DND-41 (cell line): ENCODE results near the gene TRIM67.

Experiments
- ATAC-seq: fragments of 200-7000 bp; cut with Tn5 transposase; 3 replicates; pipeline ENCODE4 v1.9.1; 2021; ENCODE audit warnings: low read depth; ENCODE audit not compliant: insufficient read depth
- DNase-seq: peaks from one replicate; pipeline ENCODE4 v3.0.0-alpha.2; 2020
- H2AFZ ChIP-seq: 2 replicates; pipeline ENCODE4 v1.6.0; 2012; ENCODE audit warnings: low read depth, low read length
- H3K27ac ChIP-seq: 2 replicates; pipeline ENCODE4 v1.5.1; 2012; ENCODE audit warnings: low read length, inconsistent platforms
- H3K27me3 ChIP-seq: fragments of 200-600 bp; sonication (generic); 2 replicates; pipeline ENCODE4 v1.6.0; 2012; ENCODE audit warnings: low read length, mild to moderate bottlenecking, inconsistent platforms; ENCODE audit not compliant: insufficient read depth, poor library complexity
- H3K36me3 ChIP-seq: 2 replicates; pipeline ENCODE4 v1.5.1; 2012; ENCODE audit warnings: low read length, inconsistent platforms; ENCODE audit not compliant: insufficient read depth
- H3K4me1 ChIP-seq: 2 replicates; pipeline ENCODE4 v1.5.1; 2012; ENCODE audit warnings: mild to moderate bottlenecking, low read length; ENCODE audit not compliant: insufficient read depth
- H3K4me2 ChIP-seq: 2 replicates; pipeline ENCODE4 v1.6.0; 2012; ENCODE audit warnings: mild to moderate bottlenecking, moderate library complexity, low read length, inconsistent platforms; ENCODE audit not compliant: insufficient read depth
- H3K4me3 ChIP-seq, 2 experiments: fragments of 200-600 bp in 1 of 2; shearing (Covaris generic) in 1 of 2; 2 replicates each; pipeline ENCODE4 v1.5.1; 2012 to 2016; ENCODE audit warnings: inconsistent platforms in 2 of 2, low read length in 2 of 2, mild to moderate bottlenecking in 2 of 2, low read depth in 1 of 2, moderate library complexity in 1 of 2
- H3K79me2 ChIP-seq: 2 replicates; pipeline ENCODE4 v1.6.0; 2012; ENCODE audit warnings: low read length, inconsistent platforms; ENCODE audit not compliant: insufficient read depth
- H3K9ac ChIP-seq: 2 replicates; pipeline ENCODE4 v1.6.0; 2012; ENCODE audit warnings: low read depth, mild to moderate bottlenecking, inconsistent platforms, low read length, moderate library complexity
- H3K9me3 ChIP-seq: 2 replicates; pipeline ENCODE4 v1.5.1; 2012; ENCODE audit warnings: low read length, moderate library complexity, mild to moderate bottlenecking, inconsistent platforms; ENCODE audit not compliant: insufficient read depth, severe bottlenecking
- H4K20me1 ChIP-seq: 2 replicates; pipeline ENCODE4 v1.6.0; 2012; ENCODE audit warnings: low read length; ENCODE audit not compliant: insufficient read depth
- CTCF ChIP-seq: IDR thresholded peaks from 2 replicates; pipeline ENCODE4 v1.5.1; 2012; ENCODE audit warnings: borderline replicate concordance, low read length, moderate library complexity, mild to moderate bottlenecking; ENCODE audit not compliant: poor library complexity, severe bottlenecking; ENCODE audit errors: extremely low read depth
- EZH2 ChIP-seq: IDR thresholded peaks from 3 replicates; pipeline ENCODE4 v1.6.1; 2012; ENCODE audit warnings: borderline replicate concordance, low read depth, mild to moderate bottlenecking, moderate library complexity, low read length, inconsistent platforms; ENCODE audit not compliant: severe bottlenecking

The TRIM67 gene

GRCh38 chr1:231187571-231187970 lies 25.7 kb downstream of the TRIM67 start:
- no peak overlapping the region for H3K9ac ChIP-seq
- peaks cover 13% of the 10 kb centered on the region for H3K27me3 ChIP-seq
- no peak for TF ChIP-seq CTCF
- TF ChIP-seq EZH2: no peak
- H3K9me3 ChIP-seq: no peaks in the 10 kb centered on the region
- no peaks in the 10 kb centered on the region for H3K36me3 ChIP-seq
- ATAC-seq: no peak
- H3K4me2 ChIP-seq: no peak overlapping the region
- no peak overlapping the region for H3K27ac ChIP-seq
- H3K4me1 ChIP-seq: no peaks in the 10 kb centered on the region
- no peak for DNase-seq
- H3K79me2 ChIP-seq: no peaks in the 10 kb centered on the region
- no peak overlapping the region for H3K4me3 ChIP-seq
- no peaks in the 10 kb centered on the region for H4K20me1 ChIP-seq
- H2AFZ ChIP-seq: no peak overlapping the region

GRCh38 chr1:231188072-231188471 lies 26.2 kb downstream of the TRIM67 start:
- Histone ChIP-seq H3K27me3 (peaks cover 12% of the 10 kb centered on the region), H3K36me3 (no peaks in the 10 kb centered on the region), H3K9me3 (no peaks in the 10 kb centered on the region), H3K4me2 (no peak overlapping the region), H3K4me3 (no peak overlapping the region), H3K9ac (no peak overlapping the region), H3K27ac (no peak overlapping the region), H3K4me1 (no peaks in the 10 kb centered on the region), H2AFZ (no peak overlapping the region), H3K79me2 (no peaks in the 10 kb centered on the region), H4K20me1 (no peaks in the 10 kb centered on the region)
- ATAC-seq (no peak), DNase-seq (no peak)
- no peak for TF ChIP-seq EZH2

- Histone ChIP-seq H3K4me1 (no peaks in the 10 kb centered on the region), H3K9ac (no peak overlapping the region), H3K9me3 (no peaks in the 10 kb centered on the region), H4K20me1 (no peaks in the 10 kb centered on the region), H3K79me2 (no peaks in the 10 kb centered on the region), H3K36me3 (no peaks in the 10 kb centered on the region), H3K4me2 (no peak overlapping the region), H2AFZ (no peak overlapping the region), H3K27ac (no peak overlapping the region), H3K27me3 (peaks cover 10% of the 10 kb centered on the region), H3K4me3 (no peak overlapping the region)
- no peak for ATAC-seq
- TF ChIP-seq EZH2: no peak
- TF ChIP-seq CTCF: no peak
- no peak for DNase-seq
These were observed 26.9 kb downstream of the TRIM67 start for GRCh38 chr1:231188768-231189167.

- Histone ChIP-seq H3K27ac (no peak overlapping the region), H3K4me1 (no peaks in the 10 kb centered on the region), H3K36me3 (no peaks in the 10 kb centered on the region), H3K27me3 (peaks cover 10% of the 10 kb centered on the region), H3K4me3 (no peak overlapping the region), H3K79me2 (no peaks in the 10 kb centered on the region), H3K9me3 (no peaks in the 10 kb centered on the region), H2AFZ (no peak overlapping the region), H3K9ac (no peak overlapping the region), H4K20me1 (no peaks in the 10 kb centered on the region), H3K4me2 (no peak overlapping the region)
- TF ChIP-seq EZH2 (no peak), CTCF (no peak)
- DNase-seq (no peak), ATAC-seq (no peak)
These were observed 27.9 kb downstream of the TRIM67 start for GRCh38 chr1:231189683-231190270.
